ENCODE measurements around the gene ABHD17A.

The ABHD17A gene

GRCh38 chr19:1850809-1851653 lies 34.3 kb downstream of the ABHD17A start:
- DNase-seq = no peak

- no peak for DNase-seq
Measured at GRCh38 chr19:1849886-1850398, 35.4 kb downstream of the ABHD17A start.

GRCh38 chr19:1849132-1849474 lies 36.2 kb downstream of the ABHD17A start:
- no peak for DNase-seq

- DNase-seq = peak; percentile 91
Measured at GRCh38 chr19:1848399-1849131, 36.7 kb downstream of the ABHD17A start, which contains the start of gene REXO1. Gene REXO1, minus strand, starts transcription at chr19:1848483. Its CDS starts 125 bp downstream, at chr19:1848358.

GRCh38 chr19:1847684-1848398 lies 37.5 kb downstream of the ABHD17A start:
- no peak for DNase-seq

GRCh38 chr19:1847348-1847683 lies 38.0 kb downstream of the ABHD17A start:
- DNase-seq = no peak

GRCh38 chr19:1846517-1847204 lies 38.6 kb downstream of the ABHD17A start:
- DNase-seq = no peak

- no peak for DNase-seq
Measured at GRCh38 chr19:1845642-1846041, 39.7 kb downstream of the ABHD17A start.

- DNase-seq = no peak
Measured at GRCh38 chr19:1845125-1845515, 40.2 kb downstream of the ABHD17A start.

GRCh38 chr19:1844513-1845124 lies 40.7 kb downstream of the ABHD17A start:
- no peak for DNase-seq

GRCh38 chr19:1843646-1844394 lies 41.5 kb downstream of the ABHD17A start:
- DNase-seq = no peak

- DNase-seq = no peak
Measured at GRCh38 chr19:1843116-1843515, 42.2 kb downstream of the ABHD17A start.

GRCh38 chr19:1841209-1841924 lies 43.9 kb downstream of the ABHD17A start:
- no peak for DNase-seq

- DNase-seq = no peak
Measured at GRCh38 chr19:1840541-1841115, 44.7 kb downstream of the ABHD17A start.

GRCh38 chr19:1839658-1840540 lies 45.4 kb downstream of the ABHD17A start:
- DNase-seq = no peak

- peak; percentile 19 for DNase-seq
Measured at GRCh38 chr19:1837625-1838105, 47.6 kb downstream of the ABHD17A start.

- no peak for DNase-seq
Measured at GRCh38 chr19:1837222-1837565, 48.1 kb downstream of the ABHD17A start.

- DNase-seq = no peak
Measured at GRCh38 chr19:1836458-1837221, 48.7 kb downstream of the ABHD17A start.

- no peak for DNase-seq
Measured at GRCh38 chr19:1833540-1833939, 51.8 kb downstream of the ABHD17A start.

Measured in NK-92 treated with Interleukin-12 subunit alpha and Interleukin-12 subunit beta, amount 100 ng/mL, for 24 hours (cell line).